ENCODE data around the gene MTFR2. TPM values are rescaled to one million over a fixed set of nuclear protein-coding genes. Genes with fewer than 3 reads are reported as not detected.

The MTFR2 gene
- total and polyA plus RNA-seq, 2 donors (not counting 3 experiments of a cell fraction or from before 2014, with no cell fraction given): 7.7 to 8.7 TPM

DNA sequence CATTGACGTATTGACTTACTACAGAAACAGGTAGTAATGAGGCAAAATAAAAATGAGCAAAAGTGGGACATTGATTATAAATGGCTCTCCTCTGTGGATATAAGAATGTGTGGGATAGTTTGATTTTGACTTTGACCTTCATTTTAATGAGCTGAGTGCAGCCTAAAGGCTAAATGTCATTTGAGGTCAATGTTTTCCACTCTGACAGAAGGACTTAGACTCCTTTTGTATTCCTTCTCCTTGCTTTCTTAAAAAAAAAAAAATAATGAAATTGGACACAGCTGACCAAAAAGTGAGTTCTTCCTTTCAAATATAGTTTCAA is 68.6 kb downstream of the MTFR2 start:
- no peak overlapping the region for H2AFZ ChIP-seq (ENCODE audit: low read depth, low read length)
- no peaks in the 10 kb centered on the region for H3K4me1 ChIP-seq (ENCODE audit: control insufficient read depth, extremely low read depth, insufficient read depth, low read length)
- H3K27ac ChIP-seq (ENCODE audit: insufficient read depth, low read depth, low read length): no peak overlapping the region
- FAIRE-seq (no peak), DNase-seq (ENCODE audit: low read depth, low spot score) (no peak)
- H3K79me2 ChIP-seq (ENCODE audit: control insufficient read depth, insufficient read depth, low read length): no peaks in the 10 kb centered on the region
- no peak overlapping the region for H3K4me3 ChIP-seq (replicated peaks in 1 of 3; ENCODE audit: insufficient read depth in 1 of 3, low read depth in 1 of 3, low read length in 3 of 3)
- no peaks in the 10 kb centered on the region for H3K9me1 ChIP-seq (replicated peaks; ENCODE audit: control insufficient read depth, extremely low read depth, insufficient read depth, low read length)
- no peak overlapping the region for H3K4me2 ChIP-seq (ENCODE audit: insufficient read depth, low read length)
- no peaks in the 10 kb centered on the region for H3K9me3 ChIP-seq (replicated peaks; ENCODE audit: control insufficient read depth, insufficient read depth, low read length)
- H4K20me1 ChIP-seq (replicated peaks; ENCODE audit: control insufficient read depth, extremely low read depth, insufficient read depth, low read length): no peaks in the 10 kb centered on the region
- H3K36me3 ChIP-seq (ENCODE audit: control insufficient read depth in 2 of 2, extremely low read depth in 1 of 2, insufficient read depth in 2 of 2, low read length in 2 of 2): peaks cover 16 to 26% of the 10 kb centered on the region in 2 experiments
- intact Hi-C loops (cut with micrococcal nuclease) (no loop called here), dilution Hi-C loops (cut with MboI; ENCODE audit: extremely low pct_ligation_motif_present, low sequenced_read_pairs) (no loop called here)
- no TSS peak for BruUV-seq (replicated peaks)
- H3K9ac ChIP-seq (replicated peaks; ENCODE audit: extremely low read depth, insufficient read depth, low read length): no peak overlapping the region
- TF ChIP-seq JUN (IDR thresholded peaks at IDR 0.05; ENCODE audit: borderline replicate concordance, insufficient read depth, insufficient read length, low read depth) (no peak), MAX (IDR thresholded peaks at IDR 0.05; ENCODE audit: insufficient read depth, insufficient read length) (no peak), POLR2AphosphoS5 (IDR thresholded peaks at IDR 0.05; ENCODE audit: insufficient read depth, low read depth, low read length) (no peak), GATA2 (IDR thresholded peaks at IDR 0.05; ENCODE audit: insufficient read depth, insufficient read length, low read depth, low read length) (no peak), MYC (IDR thresholded peaks at IDR 0.05; ENCODE audit: low read depth, low read length) (no peak), FOS (IDR thresholded peaks at IDR 0.05; ENCODE audit: borderline replicate concordance, insufficient read depth, low read length) (no peak), EZH2 (IDR thresholded peaks at IDR 0.05; ENCODE audit: borderline replicate concordance, low read depth, low read length, severe bottlenecking) (no peak), POLR2A (IDR thresholded peaks at IDR 0.05; ENCODE audit: low read depth, low read length) (no peak)
- TF ChIP-seq, protein P1, sequence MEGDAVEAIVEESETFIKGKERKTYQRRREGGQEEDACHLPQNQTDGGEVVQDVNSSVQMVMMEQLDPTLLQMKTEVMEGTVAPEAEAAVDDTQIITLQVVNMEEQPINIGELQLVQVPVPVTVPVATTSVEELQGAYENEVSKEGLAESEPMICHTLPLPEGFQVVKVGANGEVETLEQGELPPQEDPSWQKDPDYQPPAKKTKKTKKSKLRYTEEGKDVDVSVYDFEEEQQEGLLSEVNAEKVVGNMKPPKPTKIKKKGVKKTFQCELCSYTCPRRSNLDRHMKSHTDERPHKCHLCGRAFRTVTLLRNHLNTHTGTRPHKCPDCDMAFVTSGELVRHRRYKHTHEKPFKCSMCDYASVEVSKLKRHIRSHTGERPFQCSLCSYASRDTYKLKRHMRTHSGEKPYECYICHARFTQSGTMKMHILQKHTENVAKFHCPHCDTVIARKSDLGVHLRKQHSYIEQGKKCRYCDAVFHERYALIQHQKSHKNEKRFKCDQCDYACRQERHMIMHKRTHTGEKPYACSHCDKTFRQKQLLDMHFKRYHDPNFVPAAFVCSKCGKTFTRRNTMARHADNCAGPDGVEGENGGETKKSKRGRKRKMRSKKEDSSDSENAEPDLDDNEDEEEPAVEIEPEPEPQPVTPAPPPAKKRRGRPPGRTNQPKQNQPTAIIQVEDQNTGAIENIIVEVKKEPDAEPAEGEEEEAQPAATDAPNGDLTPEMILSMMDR (IDR thresholded peaks at IDR 0.05; ENCODE audit: extremely low read depth in 1 of 2, insufficient read depth in 1 of 2, low read depth in 1 of 2, low read length in 2 of 2): no peak
- ChIA-PET POLR2A (no interaction called here), CTCF (interaction anchor here (0.9 to 1.9 kb wide), 2 partner anchors 13 to 149 kb away, joined by 3 to 4 read pairs; no protein-coding TSS in a partner anchor)
- no peaks in the 10 kb centered on the region for H3K27me3 ChIP-seq (ENCODE audit: control insufficient read depth in 2 of 2, insufficient read depth in 2 of 2, low read length in 2 of 2)

Other genes with a start within 250 kb of the MTFR2 start
- gene BCLAF1, start 39.5 kb upstream of the MTFR2 start, total RNA-seq: 151 and 156 TPM in 2 replicates
- 18.9 and 23.4 TPM in 2 replicates for gene BCLAF1, start 39.5 kb upstream of the MTFR2 start, polyA plus RNA-seq